SKM-1 treated with dmso at 0.1 percent for 144 hours (cell line): ENCODE data around the gene SLC31A2.
A peak's percentile ranks its signal among the peaks of the same experiment; 100 is the strongest.

Experiments
- DNase-seq: peaks from one replicate; lab custom pipeline; 2025; ENCODE audit not compliant: unreplicated experiment; lab: John Stamatoyannopoulos, UW

The SLC31A2 gene

GRCh38 chr9:113185271-113185670 lies 34.5 kb downstream of the SLC31A2 start:
- DNase-seq: no peak

- no peak for DNase-seq
Measured at GRCh38 chr9:113186137-113186755, 35.4 kb downstream of the SLC31A2 start.

- peak; percentile 60 for DNase-seq
Measured at GRCh38 chr9:113187929-113188595, 37.3 kb downstream of the SLC31A2 start.

- no peak for DNase-seq
Measured at GRCh38 chr9:113192455-113192854, 41.6 kb downstream of the SLC31A2 start.

- DNase-seq: no peak
Measured at GRCh38 chr9:113199683-113200329, 49.0 kb downstream of the SLC31A2 start.

- no peak for DNase-seq
Measured at GRCh38 chr9:113205432-113205831, 54.6 kb downstream of the SLC31A2 start.

- peak; percentile 5 for DNase-seq
Measured at GRCh38 chr9:113205861-113206260, 55.1 kb downstream of the SLC31A2 start.

GRCh38 chr9:113210815-113211214 lies 60.0 kb downstream of the SLC31A2 start:
- no peak for DNase-seq
